GM12873 (cell line): ENCODE results near the gene DNAJB4.

Experiments used
- CTCF ChIP-seq: IDR thresholded peaks from 2 replicates; pipeline ENCODE4 v1.5.1; 2012; ENCODE audit warnings: low read depth, mild to moderate bottlenecking, moderate library complexity, low read length, control low read depth; ENCODE audit not compliant: insufficient read depth; ENCODE audit errors: missing control alignments

Gene DNAJB4

GRCh38 chr1:77991638-77992037, 13.1 kb upstream of the DNAJB4 start:
- no peak for TF ChIP-seq CTCF

GRCh38 chr1:77994117-77994705, 10.5 kb upstream of the DNAJB4 start:
- no peak for TF ChIP-seq CTCF

- no peak for TF ChIP-seq CTCF
These were observed 8.0 kb upstream of the DNAJB4 start for GRCh38 chr1:77996734-77997133.

- TF ChIP-seq CTCF = no peak
These were observed 1.5 kb upstream of the DNAJB4 start for GRCh38 chr1:78003070-78003746.

GRCh38 chr1:78003882-78004718, 639 bp upstream of the DNAJB4 start:
- no peak for TF ChIP-seq CTCF

GRCh38 chr1:78005448-78005722, 646 bp downstream of the DNAJB4 start:
- no peak for TF ChIP-seq CTCF

GRCh38 chr1:78005755-78006154, 1.0 kb downstream of the DNAJB4 start:
- TF ChIP-seq CTCF = no peak
